ENCODE data around the gene TIMM22.
"Not testable (repeated sequence)": the region's sequence is repeated elsewhere in the genome, so short reads cannot be mapped to it uniquely, and the experiment has no call there.

The TIMM22 gene

GRCh38 chr17:996554-997344 lies at the start of gene TIMM22:
TIMM22 (plus strand) TSS chr17:997129; CDS start chr17:997143, 14 bp downstream.
- peak; percentile 63 for TF ChIP-seq CTCF (conservative IDR thresholded peaks at IDR 0.05; ENCODE audit: control insufficient read depth, insufficient read depth, low read depth, low read length)
- H3K4me3 ChIP-seq (ENCODE audit: control insufficient read depth, low read depth, low read length): peak within 1 kb of the TSS; percentile 99
- peak; percentile 97 for DNase-seq (ENCODE audit: low read depth)

DNA sequence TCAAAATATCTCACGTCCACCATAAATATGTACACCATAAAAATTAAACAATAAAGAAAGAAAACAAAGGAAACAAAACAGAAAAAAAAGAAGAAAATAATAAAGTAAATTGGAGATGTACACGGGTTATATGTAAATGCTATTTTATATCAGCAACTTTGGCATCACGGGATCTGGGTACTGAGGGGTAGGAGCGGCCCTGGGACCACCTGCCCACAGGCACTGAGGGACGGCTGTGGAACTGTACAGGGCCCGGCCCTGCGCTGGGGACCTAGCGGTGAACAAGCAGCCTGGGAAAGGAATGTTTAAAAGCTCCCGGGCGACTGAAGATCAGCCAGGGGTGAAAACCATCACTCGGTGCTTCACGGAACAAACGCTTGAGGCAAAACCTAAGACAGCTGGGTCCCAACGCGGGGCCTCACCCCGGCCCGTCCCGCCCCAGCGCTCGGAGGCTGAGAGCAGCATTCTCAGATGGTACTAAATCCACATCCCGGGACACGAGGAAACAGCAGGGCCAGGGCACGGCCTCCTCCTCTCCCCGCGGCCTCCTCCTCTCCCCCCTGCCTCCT lies 48.6 kb upstream of the TIMM22 start:
- TF ChIP-seq CTCF (conservative IDR thresholded peaks at IDR 0.05; ENCODE audit: control insufficient read depth, insufficient read depth, low read depth, low read length): no peak
- no peak for DNase-seq (ENCODE audit: low read depth)
- no peak overlapping the region for H3K4me3 ChIP-seq (ENCODE audit: control insufficient read depth, low read depth, low read length)

DNA sequence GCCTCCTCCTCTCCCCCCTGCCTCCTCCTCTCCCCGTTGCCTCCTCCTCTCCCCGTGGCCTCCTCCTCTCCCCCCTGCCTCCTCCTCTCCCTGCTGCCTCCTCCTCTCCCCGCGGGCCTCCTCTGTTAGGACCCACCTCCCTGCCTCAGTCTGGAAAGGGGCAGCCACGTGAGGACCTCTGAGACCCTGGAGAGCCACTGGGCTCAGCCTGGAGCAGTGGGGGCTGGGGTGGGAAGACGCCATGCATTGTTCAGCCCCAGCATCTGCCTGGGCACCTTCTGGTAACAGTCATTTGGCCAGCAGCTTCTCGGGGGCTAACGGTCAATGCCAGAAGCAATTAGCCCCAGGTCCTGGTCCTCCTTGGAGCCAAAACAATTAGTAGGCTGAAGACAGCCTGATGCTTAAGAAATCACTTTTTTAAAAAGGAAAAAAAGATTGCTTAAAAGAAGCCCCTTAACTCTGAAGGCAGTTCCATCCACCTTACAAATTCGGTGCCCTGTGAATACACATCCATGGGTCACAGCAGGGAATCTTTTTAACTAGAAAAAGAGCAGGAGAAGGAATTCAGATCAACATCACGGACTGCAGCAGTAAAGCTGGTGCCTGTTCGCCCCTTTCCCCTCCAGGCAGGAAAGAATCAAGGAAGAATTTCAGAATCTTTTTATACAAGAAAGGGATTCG lies 47.2 kb upstream of the TIMM22 start:
- TF ChIP-seq CTCF (conservative IDR thresholded peaks at IDR 0.05; ENCODE audit: control insufficient read depth, insufficient read depth, low read depth, low read length): no peak
- DNase-seq (ENCODE audit: low read depth): no peak
- H3K4me3 ChIP-seq (ENCODE audit: control insufficient read depth, low read depth, low read length): no peak overlapping the region

- TF ChIP-seq CTCF (conservative IDR thresholded peaks at IDR 0.05; ENCODE audit: control insufficient read depth, insufficient read depth, low read depth, low read length): no peak
- peak; percentile 86 for DNase-seq (ENCODE audit: low read depth)
- H3K4me3 ChIP-seq (ENCODE audit: control insufficient read depth, low read depth, low read length): no peak overlapping the region
Measured at GRCh38 chr17:951325-952132, 45.4 kb upstream of the TIMM22 start.

DNA sequence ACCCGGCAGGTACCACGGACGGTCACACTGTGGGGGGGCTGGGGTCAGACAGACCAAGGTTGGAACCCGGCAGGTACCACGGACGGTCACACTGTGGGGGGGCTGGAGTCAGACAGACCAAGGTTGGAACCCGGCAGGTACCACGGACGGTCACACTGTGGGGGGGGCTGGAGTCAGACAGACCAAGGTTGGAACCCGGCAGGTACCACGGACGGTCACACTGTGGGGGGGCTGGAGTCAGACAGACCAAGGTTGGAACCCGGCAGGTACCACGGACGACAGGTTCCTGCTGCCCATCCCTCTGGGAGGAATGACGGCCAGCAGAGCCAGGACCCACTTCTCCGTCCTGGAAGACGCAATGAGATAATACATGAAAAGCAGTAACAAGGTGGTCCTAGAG lies 44.3 kb upstream of the TIMM22 start:
- not testable (repeated sequence) for H3K4me3 ChIP-seq (ENCODE audit: control insufficient read depth, low read depth, low read length); DNase-seq (ENCODE audit: low read depth)

GRCh38 chr17:953767-954166 lies 43.2 kb upstream of the TIMM22 start:
- H3K4me3 ChIP-seq (ENCODE audit: control insufficient read depth, low read depth, low read length): no peak overlapping the region
- DNase-seq (ENCODE audit: low read depth): no peak
- TF ChIP-seq CTCF (conservative IDR thresholded peaks at IDR 0.05; ENCODE audit: control insufficient read depth, insufficient read depth, low read depth, low read length): no peak

Data from fibroblast of mammary gland (primary cell).